Activated CD4-positive, CD25-positive, alpha-beta regulatory T cell treated with anti-CD3 and anti-CD28 coated beads, Interleukin-2, amount 50 U/mL, for 16 hours (primary cell): Measurements from ENCODE around the gene MSI2.

Experiments used
- DNase-seq: peaks from one replicate; pipeline ENCODE4 v3.0.0-alpha.2; 2020; ENCODE audit warnings: low read depth, low spot score

MSI2 gene

DNA sequence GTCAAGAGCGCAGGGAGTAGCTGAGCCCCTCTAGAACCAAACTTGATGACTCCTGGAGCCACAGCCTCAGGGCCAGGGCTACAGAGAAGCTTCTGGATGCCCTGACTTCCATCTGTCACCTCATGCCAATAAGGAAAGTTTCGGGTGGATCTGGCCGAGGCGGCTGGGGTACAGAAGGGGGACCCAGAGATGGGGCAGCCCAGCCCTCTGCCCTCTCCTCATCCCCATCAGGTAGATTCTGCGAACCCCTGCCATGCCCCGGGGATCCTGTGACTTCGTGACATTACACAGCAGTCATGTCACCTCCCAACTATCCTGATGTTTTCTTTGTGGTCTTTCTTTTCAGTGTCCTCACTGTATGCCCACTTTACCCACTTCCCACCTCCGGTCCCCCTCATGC, 374.4 kb downstream of the MSI2 start:
- DNase-seq: no peak

DNA sequence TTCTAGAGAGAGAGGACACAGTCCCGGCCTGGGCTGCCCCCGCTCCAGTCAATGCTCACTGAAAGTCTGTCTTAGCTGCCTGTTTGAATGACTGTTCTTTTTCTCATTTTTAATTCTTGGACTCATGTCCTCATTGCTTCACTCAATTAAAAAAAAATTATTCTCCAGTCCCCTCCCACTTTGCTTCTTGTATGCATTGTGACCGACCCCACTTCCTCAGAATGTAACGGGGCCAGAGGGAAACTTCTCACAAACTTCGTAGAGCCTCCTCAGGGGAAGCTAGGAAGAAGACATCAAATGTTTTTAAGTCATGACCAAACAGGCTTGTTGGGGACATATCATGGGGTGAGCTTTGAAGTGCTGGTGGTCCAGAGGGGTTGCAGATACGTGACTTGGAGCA, 375.5 kb downstream of the MSI2 start:
- DNase-seq: no peak

DNA sequence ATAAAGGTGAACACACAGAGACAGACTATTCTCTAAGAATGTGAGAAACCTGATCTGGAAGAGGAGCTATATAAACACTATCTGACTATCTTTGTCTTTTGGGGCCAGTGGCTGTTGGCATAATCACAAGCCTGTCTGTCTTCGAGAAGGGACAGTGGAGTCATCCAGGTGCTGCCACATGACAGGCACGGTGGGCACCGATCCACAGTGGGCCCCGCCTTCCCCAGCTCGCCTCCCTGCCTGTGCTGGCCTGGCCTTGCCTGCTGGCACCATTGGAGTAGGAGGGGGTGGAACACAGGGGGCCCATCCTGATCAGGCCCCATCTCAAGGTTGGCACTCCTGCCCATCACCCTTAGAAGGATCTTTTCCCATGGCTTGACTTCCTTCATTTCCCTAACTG, 376.0 kb downstream of the MSI2 start:
- no peak for DNase-seq

GRCh38 chr17:57633236-57633635, 376.9 kb downstream of the MSI2 start:
- DNase-seq: no peak

DNA sequence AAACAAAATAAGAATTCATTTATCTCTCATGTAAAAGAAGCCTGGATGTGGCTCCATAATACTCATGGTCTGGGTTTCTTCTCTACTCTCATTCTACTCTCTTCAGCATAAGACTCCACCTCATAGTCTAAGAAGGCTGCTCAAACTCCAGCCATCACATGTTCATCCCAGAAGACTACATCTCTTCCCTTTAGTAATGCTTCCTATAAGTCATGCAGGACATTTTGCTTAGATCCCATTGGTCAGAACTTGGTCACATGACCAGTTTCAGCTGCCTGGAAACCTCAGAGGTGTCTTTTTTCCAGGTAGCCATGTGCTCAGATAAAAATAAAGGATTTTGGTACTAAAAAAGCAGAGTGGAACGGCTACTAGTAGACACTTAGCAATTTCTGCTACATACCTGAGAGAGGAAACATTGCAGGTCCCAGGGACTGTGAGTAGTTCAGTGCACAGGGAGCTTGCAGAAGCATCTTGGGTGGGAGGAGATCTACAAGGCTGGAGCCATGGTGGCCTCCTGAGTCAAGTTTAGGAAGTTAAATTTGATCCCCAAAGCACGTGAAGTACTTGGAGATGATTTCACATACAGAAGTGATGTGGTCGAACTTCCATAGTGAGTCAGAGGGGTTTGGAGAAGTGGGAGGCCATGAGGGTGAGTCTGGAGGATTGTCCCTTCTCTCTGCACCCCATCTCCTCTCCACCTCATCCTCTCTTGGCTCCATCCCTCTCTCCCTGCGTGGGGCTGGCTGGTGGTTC, 378.6 kb downstream of the MSI2 start:
- DNase-seq: no peak

DNA sequence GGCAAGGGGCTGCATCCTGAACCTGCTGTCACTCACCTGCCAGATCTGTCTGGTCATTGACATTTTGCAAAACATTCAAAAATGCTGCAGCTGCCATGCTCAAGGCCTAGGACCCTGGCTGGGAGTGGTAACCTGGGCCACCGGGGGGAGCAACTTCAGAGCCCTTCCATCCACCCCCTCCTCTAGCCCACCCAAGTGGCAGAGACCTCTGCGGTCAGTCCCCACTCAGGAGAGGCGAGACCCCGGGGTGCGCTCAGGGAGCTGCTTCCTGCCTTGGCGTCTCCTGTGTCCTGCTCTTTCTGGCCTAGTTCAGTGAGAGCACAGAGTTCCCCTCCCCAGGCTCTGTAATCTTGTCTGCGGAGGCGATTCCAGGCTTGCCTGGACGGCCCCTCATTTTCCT, 380.0 kb downstream of the MSI2 start:
- no peak for DNase-seq

GRCh38 chr17:57636985-57637665, 380.8 kb downstream of the MSI2 start:
- DNase-seq: no peak

DNA sequence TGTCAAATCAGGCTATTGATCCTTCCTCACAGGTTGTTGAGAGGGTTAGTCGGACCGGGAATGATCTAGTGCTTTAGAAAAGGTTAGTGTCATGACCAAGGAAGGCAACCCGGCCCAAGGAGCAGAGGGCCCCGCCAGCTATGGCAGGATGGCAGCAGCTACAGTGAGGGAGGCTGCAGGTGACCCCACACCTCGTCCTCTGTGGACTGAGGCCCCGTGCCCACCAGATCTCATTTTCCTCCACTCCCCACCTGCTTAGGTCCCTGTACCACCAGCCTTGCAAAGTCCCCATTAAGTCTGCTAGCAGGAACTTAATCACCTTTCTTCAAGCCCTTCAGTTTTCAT, 381.3 kb downstream of the MSI2 start:
- DNase-seq: no peak

DNA sequence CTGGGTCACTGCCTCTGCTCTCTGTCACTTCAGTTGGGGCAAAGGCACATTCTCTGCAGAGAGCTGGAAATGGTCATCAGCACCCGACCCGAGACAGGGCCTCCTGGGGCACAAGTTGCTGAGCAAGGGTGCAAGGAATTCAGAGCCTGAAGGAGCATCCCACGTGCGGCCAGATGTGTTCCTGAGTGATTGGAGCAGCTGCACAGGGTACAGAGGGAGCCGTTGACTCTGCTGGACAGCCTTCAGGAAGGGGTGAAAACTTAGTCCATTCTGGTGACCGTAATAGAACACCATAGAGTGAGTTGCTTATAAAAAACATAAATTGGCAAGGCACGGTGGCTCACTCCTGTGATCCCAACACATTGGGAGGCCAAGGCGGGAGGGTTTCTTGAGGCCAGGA, 382.0 kb downstream of the MSI2 start:
- no peak for DNase-seq

DNA sequence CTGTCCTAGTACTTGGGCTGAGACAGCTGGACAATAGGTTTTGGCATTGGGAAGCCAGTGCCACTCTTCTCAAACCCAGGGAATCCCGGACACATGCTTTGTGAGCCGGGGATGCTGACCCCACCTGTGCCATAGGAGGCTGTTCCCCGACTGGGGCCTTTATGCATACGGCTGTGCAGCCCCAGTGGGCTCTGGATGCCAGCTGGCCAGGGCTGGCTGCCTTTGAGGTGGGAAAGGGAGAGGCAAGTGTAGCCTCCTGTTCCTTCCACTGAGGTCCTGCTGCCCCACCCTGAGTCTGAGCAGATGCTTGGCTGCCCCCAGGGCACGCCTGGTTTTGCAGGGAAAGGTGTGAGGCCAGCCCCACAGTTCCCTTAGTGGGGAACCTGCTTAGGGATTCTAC, 383.1 kb downstream of the MSI2 start:
- no peak for DNase-seq

- no peak for DNase-seq
Measured at GRCh38 chr17:57640079-57640478, 383.8 kb downstream of the MSI2 start.

DNA sequence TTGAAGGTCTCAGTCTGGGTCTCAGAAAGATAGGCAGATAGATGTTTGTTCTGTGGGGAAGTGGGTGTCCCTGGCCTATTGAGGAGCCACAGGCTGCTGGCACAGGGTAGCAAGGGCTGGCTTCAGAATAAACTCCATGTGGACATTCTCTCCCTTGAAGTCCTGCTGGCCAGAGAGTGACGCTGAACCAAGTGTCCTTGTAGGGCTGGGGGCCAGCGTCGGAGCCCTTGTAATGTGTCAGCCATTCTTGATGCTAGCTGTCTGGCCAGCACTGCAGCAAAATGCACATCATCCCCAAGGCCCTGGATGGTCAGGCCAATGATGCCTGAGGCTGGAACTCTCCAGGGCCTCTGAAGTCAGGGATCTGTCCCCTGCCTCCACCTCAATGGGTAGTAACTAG, 385.4 kb downstream of the MSI2 start:
- no peak for DNase-seq

- DNase-seq: no peak
Measured at GRCh38 chr17:57643062-57643461, 386.7 kb downstream of the MSI2 start.

DNA sequence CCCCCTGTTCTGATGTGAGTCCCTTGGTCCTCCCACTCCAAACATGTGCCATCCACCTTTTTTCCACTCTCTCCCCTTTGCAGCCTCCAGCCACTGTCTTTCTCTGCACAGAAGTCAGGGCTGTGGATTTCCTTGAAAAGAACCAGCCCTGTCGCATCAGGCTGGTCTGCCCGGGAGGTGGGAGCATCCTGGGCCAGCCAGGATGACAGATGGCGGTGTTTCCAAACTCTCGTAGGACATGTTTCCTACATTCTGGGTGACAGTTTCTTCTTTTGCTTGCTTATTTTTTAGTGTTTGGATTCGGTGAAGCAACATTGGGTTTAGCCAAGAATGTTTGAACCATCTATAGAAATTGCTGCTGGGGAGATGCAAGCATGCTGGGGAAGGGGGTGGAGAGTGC, 388.0 kb downstream of the MSI2 start:
- no peak for DNase-seq

DNA sequence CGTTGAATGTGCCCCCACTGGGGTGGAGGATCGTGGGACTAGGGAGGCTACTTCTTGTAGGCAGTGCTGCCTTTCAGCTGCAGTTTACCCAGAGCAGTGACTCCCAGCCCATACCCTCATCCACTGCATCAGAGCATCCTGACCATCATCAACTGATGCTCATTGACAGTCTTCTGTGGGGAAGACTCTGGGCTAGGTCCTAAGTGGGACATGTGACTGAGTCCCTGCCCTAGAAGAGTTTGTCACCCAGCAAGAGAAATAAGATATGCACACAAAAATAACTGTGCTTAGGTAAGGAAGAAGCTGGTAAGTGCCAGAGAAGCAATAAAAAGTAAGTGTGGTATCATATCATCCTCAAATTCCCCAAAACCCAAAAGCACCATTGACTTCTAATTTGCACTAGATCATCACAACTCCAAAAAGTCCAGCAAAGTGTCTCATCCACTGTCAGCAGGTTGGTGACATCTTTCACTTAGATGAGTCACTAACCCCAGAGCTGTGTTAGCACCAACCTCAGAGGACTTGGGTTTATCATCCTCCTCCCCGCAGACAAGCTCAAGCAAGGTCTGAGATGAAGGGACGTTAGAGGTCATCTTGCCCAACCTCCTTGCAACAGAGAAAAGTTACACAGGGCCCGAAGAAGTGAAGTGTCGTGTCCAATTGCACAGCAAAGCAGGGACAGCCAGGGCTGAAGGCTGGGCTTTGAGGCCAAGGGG, 389.8 kb downstream of the MSI2 start:
- DNase-seq: no peak

GRCh38 chr17:57648720-57649119, 392.4 kb downstream of the MSI2 start:
- no peak for DNase-seq

- no peak for DNase-seq
Measured at GRCh38 chr17:57649191-57649590, 392.9 kb downstream of the MSI2 start.

DNA sequence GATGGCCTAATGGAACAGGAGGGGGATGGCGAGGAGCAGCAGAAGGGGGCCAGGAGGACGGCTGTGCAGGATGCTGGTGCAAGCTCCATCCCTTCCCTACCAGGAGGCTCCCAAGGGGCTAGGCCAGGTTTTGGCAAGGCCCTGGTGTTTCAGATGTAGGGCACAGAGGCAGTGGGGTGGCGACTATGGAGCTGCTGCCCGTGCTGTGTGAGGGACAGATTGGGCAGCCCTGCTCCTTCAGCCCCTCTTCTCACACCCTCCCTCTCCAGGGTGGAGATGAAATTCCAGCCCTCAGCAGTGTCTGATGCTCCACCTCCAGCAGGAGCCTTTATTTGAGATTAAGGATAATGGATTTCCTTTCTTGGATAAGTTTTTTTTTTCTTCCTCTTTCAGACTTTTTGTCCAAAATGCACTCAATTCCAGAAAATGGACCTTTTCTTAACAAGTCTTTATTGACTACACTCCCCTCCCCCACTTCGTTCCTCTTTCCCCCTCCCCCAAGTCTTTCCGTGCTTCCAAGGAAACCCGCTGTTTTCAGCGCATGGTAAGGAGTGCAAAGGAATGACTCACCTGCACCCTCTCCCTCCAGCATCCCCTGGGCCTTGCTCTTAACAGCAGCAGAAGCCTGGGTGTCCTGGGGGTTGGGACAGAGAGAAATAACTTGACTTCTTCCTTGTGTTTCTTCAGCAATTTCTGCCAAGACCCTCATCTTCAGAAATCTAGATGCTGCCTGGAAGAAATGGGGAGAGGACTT, 393.6 kb downstream of the MSI2 start:
- DNase-seq: no peak

- DNase-seq: no peak
Measured at GRCh38 chr17:57650548-57650947, 394.2 kb downstream of the MSI2 start.

GRCh38 chr17:57651451-57651850, 395.1 kb downstream of the MSI2 start:
- DNase-seq: no peak

DNA sequence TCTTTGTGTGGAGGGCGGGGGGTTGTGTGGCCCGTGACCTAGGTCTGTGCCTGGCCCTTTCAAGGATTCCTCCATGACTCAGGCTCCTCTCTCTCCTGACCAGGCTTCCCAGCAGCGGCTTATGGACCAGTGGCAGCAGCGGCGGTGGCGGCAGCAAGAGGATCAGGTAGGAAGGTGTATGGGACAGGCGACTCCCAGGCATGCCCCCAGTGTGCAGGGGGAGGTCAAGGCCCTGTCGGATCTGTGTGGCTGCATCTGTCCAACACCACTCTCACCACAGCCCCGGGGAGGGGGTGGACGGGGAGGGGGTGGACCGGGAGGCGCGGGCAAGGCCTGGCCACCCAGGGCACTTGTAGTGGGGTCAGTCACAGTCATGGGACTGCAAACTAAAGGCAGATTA, 395.7 kb downstream of the MSI2 start:
- no peak for DNase-seq

DNA sequence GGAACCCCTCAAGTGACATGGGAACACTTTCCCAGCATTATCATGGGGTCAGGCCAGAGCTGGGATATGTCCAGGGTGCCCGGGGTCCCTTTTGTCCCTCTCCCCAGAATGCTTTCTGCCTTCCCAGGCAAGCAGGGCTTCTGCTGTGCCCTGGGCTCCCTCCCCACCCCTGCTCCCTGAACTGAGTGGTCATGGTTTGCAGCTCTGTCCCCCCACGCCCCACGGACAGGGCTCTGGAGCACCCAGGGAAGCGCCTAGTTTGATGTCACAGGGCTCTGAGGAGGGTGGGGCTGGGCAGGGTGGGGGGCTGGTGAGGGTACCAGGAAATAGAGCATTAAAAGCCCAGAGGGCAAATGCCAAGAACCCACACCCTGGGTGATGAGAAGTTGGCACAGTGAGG, 396.5 kb downstream of the MSI2 start:
- no peak for DNase-seq
